Esophagus squamous epithelium (tissue), 5 donors: ENCODE data around the gene TYK2. TPM values are rescaled to one million over a fixed set of nuclear protein-coding genes. Genes with fewer than 3 reads are reported as not detected.

ENCODE experiments used
- DNase-seq: peaks from one replicate; lab custom pipeline; 2025; lab: John Stamatoyannopoulos, UW
- H3K27ac ChIP-seq, 4 donors: fragments of 200-600 bp; sonication (generic); one replicate each; pipeline ENCODE4 v1.5.1; 2016 to 2019; ENCODE audit warnings: mild to moderate bottlenecking in 1 of 4
- H3K27me3 ChIP-seq, 4 donors: fragments of 200-600 bp; sonication (generic); 1 replicate in 3 of 4; 2 replicates in 1 of 4; pipeline versions ENCODE4 v1.5.1 to v1.6.0; 2017 to 2021; ENCODE audit warnings: antibody characterized with exemption in 1 of 4
- H3K36me3 ChIP-seq, 3 donors: fragments of 200-600 bp; sonication (generic); one replicate each; pipeline ENCODE4 v1.5.1; 2016 to 2019
- H3K4me1 ChIP-seq, 3 donors: fragments of 200-600 bp; sonication (generic); one replicate each; pipeline ENCODE4 v1.5.1; 2017 to 2019
- H3K4me3 ChIP-seq, 4 donors: fragments of 200-600 bp; sonication (generic); 1 replicate in 3 of 4; 2 replicates in 1 of 4; pipeline ENCODE4 v1.5.1; 2016 to 2019; ENCODE audit warnings: mild to moderate bottlenecking in 2 of 4, moderate library complexity in 1 of 4
- H3K9me3 ChIP-seq, 3 donors: fragments of 200-600 bp; sonication (generic); one replicate each; pipeline ENCODE4 v1.5.1; 2016 to 2019
- POLR2A ChIP-seq, 4 donors: fragments of 450-650 bp; IDR thresholded peaks; one replicate each; pipeline ENCODE4 v1.6.1; 2017; ENCODE audit warnings: antibody characterized with exemption in 4 of 4, mild to moderate bottlenecking in 4 of 4, moderate library complexity in 3 of 4
- WGBS, 2 donors: methylation state at CpG; one replicate each; pipeline ENCODE4 v1.1.5; 2018; 5-methylcytosine and 5-hydroxymethylcytosine counted together
- intact Hi-C: fragments of 100-400 bp; cut with DNase I; formaldehyde crosslinking; loops from one replicate; pipeline ENCODE4 v1.15.0; 2022
- small RNA-seq, 4 donors: library from RNA; depleted of rRNA; stranded (forward); fragments of <200 nt; gene quantifications; one replicate each; pipeline ENCODE3, GENCODE V24; 2016
- total RNA-seq, 4 donors: library from RNA; depleted of rRNA; stranded (reverse); fragments of >200 nt; gene quantifications; one replicate each; pipeline ENCODE4 v1.1.0, GENCODE V29; 2016
- TF ChIP-seq, protein P1 (sequence below), 6 experiments: fragments of 450-650 bp in 4 of 6; fragments of 200-600 bp in 2 of 6; sonication (generic) in 2 of 6; IDR thresholded peaks; one replicate each; pipeline ENCODE4 v1.5.1; 2016 to 2019; ENCODE audit warnings: antibody characterized with exemption in 6 of 6, mild to moderate bottlenecking in 4 of 6, moderate library complexity in 4 of 6
- donor health status: DM: yes; HTN: yes; CAD: no.

Gene TYK2
- total RNA-seq, 4 donors from 2014 or later, result 41.8 to 74.2 (median 50.7) TPM

DNA sequence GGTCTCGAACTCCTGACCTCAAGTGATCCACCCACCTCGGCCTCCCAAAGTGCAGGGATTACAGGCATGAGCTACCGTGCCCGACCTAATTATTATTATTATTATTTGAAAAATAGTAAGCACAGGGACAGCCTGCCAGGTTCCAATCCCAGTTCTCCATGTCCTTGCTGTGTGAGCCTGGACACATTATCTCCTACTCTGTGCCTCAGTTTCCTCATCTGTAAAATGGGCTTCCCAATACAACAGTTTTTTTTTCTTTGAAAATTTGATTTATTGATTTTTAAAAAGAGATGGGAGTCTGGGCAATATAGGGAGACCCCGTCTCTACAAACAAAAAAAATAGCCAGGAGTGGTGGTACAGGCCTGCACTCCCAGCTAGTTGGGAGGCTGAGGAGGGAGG lies 74.0 kb downstream of the TYK2 start:
- Histone ChIP-seq H3K27ac (no peak overlapping the region), H3K27me3 (no peaks in the 10 kb centered on the region), H3K4me3 (no peak overlapping the region), H3K36me3 (peaks cover 0 to 18% (median 4%) of the 10 kb centered on the region in 3 donors), H3K4me1 (no peaks in the 10 kb centered on the region), H3K9me3 (no peaks in the 10 kb centered on the region)
- TF ChIP-seq, protein P1, sequence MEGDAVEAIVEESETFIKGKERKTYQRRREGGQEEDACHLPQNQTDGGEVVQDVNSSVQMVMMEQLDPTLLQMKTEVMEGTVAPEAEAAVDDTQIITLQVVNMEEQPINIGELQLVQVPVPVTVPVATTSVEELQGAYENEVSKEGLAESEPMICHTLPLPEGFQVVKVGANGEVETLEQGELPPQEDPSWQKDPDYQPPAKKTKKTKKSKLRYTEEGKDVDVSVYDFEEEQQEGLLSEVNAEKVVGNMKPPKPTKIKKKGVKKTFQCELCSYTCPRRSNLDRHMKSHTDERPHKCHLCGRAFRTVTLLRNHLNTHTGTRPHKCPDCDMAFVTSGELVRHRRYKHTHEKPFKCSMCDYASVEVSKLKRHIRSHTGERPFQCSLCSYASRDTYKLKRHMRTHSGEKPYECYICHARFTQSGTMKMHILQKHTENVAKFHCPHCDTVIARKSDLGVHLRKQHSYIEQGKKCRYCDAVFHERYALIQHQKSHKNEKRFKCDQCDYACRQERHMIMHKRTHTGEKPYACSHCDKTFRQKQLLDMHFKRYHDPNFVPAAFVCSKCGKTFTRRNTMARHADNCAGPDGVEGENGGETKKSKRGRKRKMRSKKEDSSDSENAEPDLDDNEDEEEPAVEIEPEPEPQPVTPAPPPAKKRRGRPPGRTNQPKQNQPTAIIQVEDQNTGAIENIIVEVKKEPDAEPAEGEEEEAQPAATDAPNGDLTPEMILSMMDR (IDR thresholded peaks at IDR 0.05), result no peak
- no peak for TF ChIP-seq POLR2A (IDR thresholded peaks at IDR 0.05)
- intact Hi-C loops, result no loop called here
- no peak for DNase-seq
- 83 to 93% methylated on average over 5 of the region's 5 CpGs for WGBS, 2 donors

DNA sequence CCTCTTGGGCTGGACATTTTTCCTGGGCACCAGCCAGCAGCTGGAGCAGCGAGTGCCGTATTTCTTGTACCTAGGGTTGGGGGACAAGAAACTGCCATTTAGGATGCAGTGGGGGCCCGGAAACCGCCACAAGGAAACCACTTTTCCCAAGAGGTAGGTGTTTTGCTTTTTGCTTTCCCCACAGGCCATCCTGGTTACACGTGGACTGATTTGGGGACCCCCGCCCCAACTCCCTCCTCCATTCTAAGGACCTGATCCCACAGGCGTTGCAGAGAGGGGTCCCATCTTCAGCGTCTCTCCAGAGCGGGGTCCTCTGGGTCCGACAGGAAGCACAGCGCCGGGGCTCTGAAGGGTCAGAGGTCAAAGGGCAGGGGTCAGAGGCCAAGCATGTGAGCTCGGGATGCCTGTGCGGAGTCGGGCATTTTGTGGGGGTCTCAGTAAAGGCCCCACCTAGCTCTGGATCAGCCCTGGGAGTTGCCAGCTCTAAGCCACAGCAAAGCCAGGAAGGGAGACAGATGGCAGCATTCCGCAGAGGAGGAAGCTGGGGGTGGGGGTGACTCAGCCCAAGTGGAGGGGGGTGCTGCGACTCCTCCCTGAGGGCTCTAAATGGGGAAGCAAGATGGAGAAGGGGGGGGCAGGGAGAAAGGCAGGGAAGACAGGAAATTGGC lies 75.1 kb downstream of the TYK2 start:
- H3K4me3 ChIP-seq, result no peak overlapping the region
- H3K9me3 ChIP-seq, result no peaks in the 10 kb centered on the region
- H3K27me3 ChIP-seq, result peaks cover 0 to 10% (median 0%) of the 10 kb centered on the region in 4 donors
- peak overlapping the region in 1 of 4 donors; percentile 49 for H3K27ac ChIP-seq
- no peak for TF ChIP-seq POLR2A (IDR thresholded peaks at IDR 0.05)
- TF ChIP-seq, protein P1 (IDR thresholded peaks at IDR 0.05), result no peak
- H3K4me1 ChIP-seq, result no peaks in the 10 kb centered on the region
- intact Hi-C loops, result no loop called here
- no peak for DNase-seq
- H3K36me3 ChIP-seq, result peaks cover 0 to 10% (median 3%) of the 10 kb centered on the region in 3 donors
- WGBS, 2 donors, result 66 to 79% methylated on average over 7 to 10 of the region's 17 CpGs

Small RNAs within 50 kb of the gene (small RNA-seq; reads per million reads assigned to genes)
- 0 reads per million in 4 donors for gene AC011511.1
- gene AC011511.4, result 0 to 0.09 (median 0) reads per million in 4 donors

Other genes starting within 250 kb of the TYK2 start
- gene DNMT1, start 185.6 kb downstream of the TYK2 start, total RNA-seq, result 10 to 100 TPM; 29.5 to 80.6 (median 48.4) TPM
- gene S1PR2, start 149.2 kb downstream of the TYK2 start, total RNA-seq, result 1 to 10 TPM; 1.6 to 6.1 (median 3.3) TPM
- 100 to 1,000 TPM in 2 of 4 donors, 10 to 100 TPM in 2; 77.6 to 105 (median 92.6) TPM for gene MRPL4, start 128.4 kb downstream of the TYK2 start, total RNA-seq
- gene ICAM1, start 109.5 kb downstream of the TYK2 start, total RNA-seq, result 10 to 100 TPM in 1 of 4 donors, 1 to 10 TPM in 3; 5.4 to 26.4 (median 7.7) TPM
- under 1 TPM in 2 of 4 donors, not detected in 2; 0.29 to 0.76 TPM for gene ICAM4, start 93.6 kb downstream of the TYK2 start, total RNA-seq
- 1 to 10 TPM in 2 of 4 donors, under 1 TPM in 1, not detected in 1; 0.12 to 1.6 (median 1.3) TPM for gene ICAM5, start 90.6 kb downstream of the TYK2 start, total RNA-seq
- 1 to 10 TPM in 2 of 4 donors, under 1 TPM in 2; 0.79 to 1.5 (median 1.2) TPM for gene ZGLP1, start 70.8 kb downstream of the TYK2 start, total RNA-seq
- gene FDX2, start 64.6 kb downstream of the TYK2 start, total RNA-seq, result 10 to 100 TPM in 2 of 4 donors, 1 to 10 TPM in 2; 8.0 to 20.7 (median 12.3) TPM
- gene RAVER1, start 47.0 kb downstream of the TYK2 start, total RNA-seq, result 10 to 100 TPM; 13.8 to 26.8 (median 19.7) TPM
- gene ICAM3, start 40.9 kb downstream of the TYK2 start, total RNA-seq, result 10 to 100 TPM in 1 of 4 donors, 1 to 10 TPM in 3; 4.3 to 22.7 (median 8.0) TPM
- gene CDC37, start 23.0 kb upstream of the TYK2 start, total RNA-seq, result 100 to 1,000 TPM; 128 to 171 (median 152) TPM
- 1 to 10 TPM in 3 of 4 donors, under 1 TPM in 1; 0.87 to 7.1 (median 2.3) TPM for gene PDE4A, start 40.0 kb upstream of the TYK2 start, total RNA-seq
- 10 to 100 TPM; 66.2 to 86.9 (median 76.4) TPM for gene KEAP1, start 122.8 kb upstream of the TYK2 start, total RNA-seq
- gene S1PR5, start 136.9 kb upstream of the TYK2 start, total RNA-seq, result 10 to 100 TPM in 3 of 4 donors, 1 to 10 TPM in 1; 8.9 to 27.2 (median 16.3) TPM
- 10 to 100 TPM; 46.5 to 59.3 (median 51.4) TPM for gene ATG4D, start 163.3 kb upstream of the TYK2 start, total RNA-seq
- 10 to 100 TPM; 18.2 to 30.3 (median 23.9) TPM for gene KRI1, start 185.4 kb upstream of the TYK2 start, total RNA-seq
- 10 to 100 TPM in 1 of 4 donors, 1 to 10 TPM in 3; 5.1 to 14.4 (median 6.2) TPM for gene CDKN2D, start 188.4 kb upstream of the TYK2 start, total RNA-seq
- 10 to 100 TPM; 24.8 to 67.0 (median 57.1) TPM for gene AP1M2, start 206.7 kb upstream of the TYK2 start, total RNA-seq
- 10 to 100 TPM; 59.7 to 82.8 (median 69.8) TPM for gene SLC44A2, start 245.0 kb upstream of the TYK2 start, total RNA-seq